ENCODE data around the gene FAAP20. TPM values are rescaled to one million over a fixed set of nuclear protein-coding genes. Genes with fewer than 3 reads are reported as not detected.
A peak's percentile ranks its signal among the peaks of the same experiment; 100 is the strongest.
"Not testable (repeated sequence)": the region's sequence is repeated elsewhere in the genome, so short reads cannot be mapped to it uniquely, and the experiment has no call there.

Gene FAAP20
- total RNA-seq, 2 donors from 2014 or later = 18.5 to 24.3 TPM

GRCh38 chr1:2152954-2153353, 41.6 kb downstream of the FAAP20 start:
- no peak overlapping the region for H3K27ac ChIP-seq
- no peaks in the 10 kb centered on the region for H3K36me3 ChIP-seq
- H3K9me3 ChIP-seq = no peaks in the 10 kb centered on the region
- DNase-seq (ENCODE audit: low spot score) = no peak
- no peaks in the 10 kb centered on the region for H3K27me3 ChIP-seq
- TF ChIP-seq CTCF (IDR thresholded peaks at IDR 0.05) = no peak
- H3K4me3 ChIP-seq = no peak overlapping the region
- H3K4me1 ChIP-seq = no peaks in the 10 kb centered on the region

GRCh38 chr1:2151911-2152310, 42.7 kb downstream of the FAAP20 start:
- Histone ChIP-seq H3K36me3 (peaks cover under 1% of the 10 kb centered on the region), H3K4me1 (no peaks in the 10 kb centered on the region), H3K27me3 (no peaks in the 10 kb centered on the region), H3K4me3 (no peak overlapping the region), H3K27ac (no peak overlapping the region), H3K9me3 (no peaks in the 10 kb centered on the region)
- no peak for DNase-seq (ENCODE audit: low spot score)
- no peak for TF ChIP-seq CTCF (IDR thresholded peaks at IDR 0.05)

- Histone ChIP-seq H3K27me3 (no peaks in the 10 kb centered on the region), H3K27ac (no peak overlapping the region)
Observed at GRCh38 chr1:2151252-2151651, 43.3 kb downstream of the FAAP20 start.

GRCh38 chr1:2150801-2151200, 43.8 kb downstream of the FAAP20 start:
- no peaks in the 10 kb centered on the region for H3K9me3 ChIP-seq
- no peak for TF ChIP-seq CTCF (IDR thresholded peaks at IDR 0.05)
- no peaks in the 10 kb centered on the region for H3K27me3 ChIP-seq
- no peak overlapping the region for H3K4me3 ChIP-seq
- no peak for DNase-seq (ENCODE audit: low spot score)
- H3K36me3 ChIP-seq = peaks cover 4% of the 10 kb centered on the region
- no peak overlapping the region for H3K27ac ChIP-seq
- H3K4me1 ChIP-seq = no peaks in the 10 kb centered on the region

More at GRCh38 chr1:2151252-2151651, 43.3 kb downstream of the FAAP20 start:
- H3K36me3 ChIP-seq = peaks cover 4% of the 10 kb centered on the region
- no peaks in the 10 kb centered on the region for H3K9me3 ChIP-seq
- no peak overlapping the region for H3K4me3 ChIP-seq
- H3K4me1 ChIP-seq = no peaks in the 10 kb centered on the region
- no peak for TF ChIP-seq CTCF (IDR thresholded peaks at IDR 0.05)
- DNase-seq (ENCODE audit: low spot score) = no peak

GRCh38 chr1:2148691-2149090, 45.9 kb downstream of the FAAP20 start:
- H3K4me3 ChIP-seq = no peak overlapping the region
- no peak for TF ChIP-seq CTCF (IDR thresholded peaks at IDR 0.05)
- peak; percentile 62 for DNase-seq (ENCODE audit: low spot score)
- peaks cover 4% of the 10 kb centered on the region for H3K36me3 ChIP-seq
- no peaks in the 10 kb centered on the region for H3K27me3 ChIP-seq
- no peaks in the 10 kb centered on the region for H3K4me1 ChIP-seq
- no peaks in the 10 kb centered on the region for H3K9me3 ChIP-seq
- H3K27ac ChIP-seq = no peak overlapping the region

- not testable (repeated sequence) for H3K4me1 ChIP-seq; H3K9me3 ChIP-seq; DNase-seq (ENCODE audit: low spot score); H3K4me3 ChIP-seq; H3K27ac ChIP-seq; H3K36me3 ChIP-seq; H3K27me3 ChIP-seq
Observed at GRCh38 chr1:2147869-2148268, 46.7 kb downstream of the FAAP20 start.

Data from right atrium auricular region (tissue), 2 donors.